Measurements from ENCODE around the gene FOXO1. TPM values are rescaled to one million over a fixed set of nuclear protein-coding genes. Genes with fewer than 3 reads are reported as not detected.

The FOXO1 gene
- total and polyA plus RNA-seq, 2 of the 13 experiments (the other 11 are each of a cell fraction or from before 2014, with no cell fraction given), result 8.1 to 13.1 TPM

DNA sequence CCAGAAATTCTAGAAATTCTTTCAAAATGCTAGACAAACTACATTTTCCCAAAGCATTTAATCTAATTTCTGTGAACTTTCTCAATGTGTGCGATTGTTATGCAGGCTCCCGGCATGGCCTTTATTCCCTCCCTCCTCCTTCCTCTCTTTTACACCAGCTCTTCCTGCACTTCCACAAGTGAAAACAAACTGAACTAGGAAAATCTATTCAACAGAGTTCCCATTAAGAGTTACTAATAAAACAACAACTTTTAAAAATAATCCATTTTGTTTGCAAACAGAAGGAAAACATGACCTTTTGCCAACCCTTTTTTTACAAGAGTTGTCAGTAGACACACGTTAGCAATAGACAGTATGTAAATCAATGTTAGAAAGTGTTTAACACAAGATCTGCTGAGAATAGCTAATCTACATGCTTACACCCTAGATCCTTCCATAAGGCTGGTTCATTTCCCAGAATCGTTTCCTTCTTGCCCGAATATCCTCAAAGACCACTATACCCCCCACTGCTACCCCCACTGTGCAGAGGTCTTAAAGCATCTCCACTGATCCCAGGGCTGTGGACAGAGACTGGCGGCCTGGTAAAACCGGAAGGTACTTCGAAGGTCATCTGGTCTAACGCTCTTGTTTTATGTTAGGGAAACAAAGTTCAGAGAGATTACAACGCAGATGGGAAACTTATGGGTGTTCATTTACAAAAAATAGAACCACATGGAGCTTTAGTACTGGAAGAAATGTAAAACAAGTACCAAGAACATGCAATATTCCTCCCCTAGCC, 98.0 kb downstream of the FOXO1 start (continued):
- TF ChIP-seq, protein P1, sequence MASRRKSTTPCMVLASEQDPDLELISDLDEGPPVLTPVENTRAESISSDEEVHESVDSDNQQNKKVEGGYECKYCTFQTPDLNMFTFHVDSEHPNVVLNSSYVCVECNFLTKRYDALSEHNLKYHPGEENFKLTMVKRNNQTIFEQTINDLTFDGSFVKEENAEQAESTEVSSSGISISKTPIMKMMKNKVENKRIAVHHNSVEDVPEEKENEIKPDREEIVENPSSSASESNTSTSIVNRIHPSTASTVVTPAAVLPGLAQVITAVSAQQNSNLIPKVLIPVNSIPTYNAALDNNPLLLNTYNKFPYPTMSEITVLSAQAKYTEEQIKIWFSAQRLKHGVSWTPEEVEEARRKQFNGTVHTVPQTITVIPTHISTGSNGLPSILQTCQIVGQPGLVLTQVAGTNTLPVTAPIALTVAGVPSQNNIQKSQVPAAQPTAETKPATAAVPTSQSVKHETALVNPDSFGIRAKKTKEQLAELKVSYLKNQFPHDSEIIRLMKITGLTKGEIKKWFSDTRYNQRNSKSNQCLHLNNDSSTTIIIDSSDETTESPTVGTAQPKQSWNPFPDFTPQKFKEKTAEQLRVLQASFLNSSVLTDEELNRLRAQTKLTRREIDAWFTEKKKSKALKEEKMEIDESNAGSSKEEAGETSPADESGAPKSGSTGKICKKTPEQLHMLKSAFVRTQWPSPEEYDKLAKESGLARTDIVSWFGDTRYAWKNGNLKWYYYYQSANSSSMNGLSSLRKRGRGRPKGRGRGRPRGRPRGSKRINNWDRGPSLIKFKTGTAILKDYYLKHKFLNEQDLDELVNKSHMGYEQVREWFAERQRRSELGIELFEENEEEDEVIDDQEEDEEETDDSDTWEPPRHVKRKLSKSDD (CRISPR knock-in tag; IDR thresholded peaks at IDR 0.05; ENCODE audit: low read depth), result no peak
- TF ChIP-seq ZNF644 (CRISPR knock-in tag; IDR thresholded peaks at IDR 0.05; ENCODE audit: low read depth) (0 out of 2 replicates have a peak, but pooled peaks have one; percentile 32), NCOA2 (CRISPR knock-in tag; IDR thresholded peaks at IDR 0.05) (peak; percentile 66), CEBPB (IDR thresholded peaks at IDR 0.05; ENCODE audit: borderline replicate concordance, low read depth, low read length) (no peak), SMYD3 (CRISPR knock-in tag; IDR thresholded peaks at IDR 0.05) (no peak), ZNF34 (CRISPR knock-in tag; IDR thresholded peaks at IDR 0.05; ENCODE audit: borderline replicate concordance) (no peak), ZNF317 (CRISPR knock-in tag; IDR thresholded peaks at IDR 0.05) (0 out of 2 replicates have a peak, but pooled peaks have one; percentile 28), ZNF337 (CRISPR knock-in tag; IDR thresholded peaks at IDR 0.05; ENCODE audit: borderline replicate concordance, low read depth) (no peak), ZNF251 (CRISPR knock-in tag; IDR thresholded peaks at IDR 0.05) (no peak), DNMT1 (CRISPR knock-in tag; IDR thresholded peaks at IDR 0.05) (no peak), ZNF138 (CRISPR knock-in tag; IDR thresholded peaks at IDR 0.05; ENCODE audit: low read depth) (no peak), MTF2 (CRISPR knock-in tag; IDR thresholded peaks at IDR 0.05; ENCODE audit: borderline replicate concordance) (no peak), NFIB (CRISPR knock-in tag; IDR thresholded peaks at IDR 0.05; ENCODE audit: borderline replicate concordance) (no peak), GATAD2A (CRISPR knock-in tag; IDR thresholded peaks at IDR 0.05) (peak; percentile 62; the same call in 1 of the 2 replicates), HOXA5 (CRISPR knock-in tag; IDR thresholded peaks at IDR 0.05) (no peak), THYN1 (CRISPR knock-in tag; IDR thresholded peaks at IDR 0.05; ENCODE audit: borderline replicate concordance, low read depth) (peak; percentile 24; the same call in 1 of the 2 replicates), ZNF24 (IDR thresholded peaks at IDR 0.05) (no peak), GFI1 (CRISPR knock-in tag; IDR thresholded peaks at IDR 0.05; ENCODE audit: borderline replicate concordance) (no peak), HNRNPLL (IDR thresholded peaks at IDR 0.05; ENCODE audit: low read depth, low read length, poor library complexity, severe bottlenecking) (no peak)
- TF ChIP-seq, protein P2, sequence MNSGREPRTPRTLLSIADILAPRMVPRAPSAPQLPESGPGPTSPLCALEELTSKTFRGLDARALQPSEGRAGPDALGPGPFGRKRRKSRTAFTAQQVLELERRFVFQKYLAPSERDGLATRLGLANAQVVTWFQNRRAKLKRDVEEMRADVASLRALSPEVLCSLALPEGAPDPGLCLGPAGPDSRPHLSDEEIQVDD (CRISPR knock-in tag; IDR thresholded peaks at IDR 0.05; ENCODE audit: borderline replicate concordance), result no peak
- TF ChIP-seq, protein P3, sequence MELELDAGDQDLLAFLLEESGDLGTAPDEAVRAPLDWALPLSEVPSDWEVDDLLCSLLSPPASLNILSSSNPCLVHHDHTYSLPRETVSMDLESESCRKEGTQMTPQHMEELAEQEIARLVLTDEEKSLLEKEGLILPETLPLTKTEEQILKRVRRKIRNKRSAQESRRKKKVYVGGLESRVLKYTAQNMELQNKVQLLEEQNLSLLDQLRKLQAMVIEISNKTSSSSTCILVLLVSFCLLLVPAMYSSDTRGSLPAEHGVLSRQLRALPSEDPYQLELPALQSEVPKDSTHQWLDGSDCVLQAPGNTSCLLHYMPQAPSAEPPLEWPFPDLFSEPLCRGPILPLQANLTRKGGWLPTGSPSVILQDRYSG (CRISPR knock-in tag; IDR thresholded peaks at IDR 0.05), result no peak
- TF ChIP-seq, protein P4, sequence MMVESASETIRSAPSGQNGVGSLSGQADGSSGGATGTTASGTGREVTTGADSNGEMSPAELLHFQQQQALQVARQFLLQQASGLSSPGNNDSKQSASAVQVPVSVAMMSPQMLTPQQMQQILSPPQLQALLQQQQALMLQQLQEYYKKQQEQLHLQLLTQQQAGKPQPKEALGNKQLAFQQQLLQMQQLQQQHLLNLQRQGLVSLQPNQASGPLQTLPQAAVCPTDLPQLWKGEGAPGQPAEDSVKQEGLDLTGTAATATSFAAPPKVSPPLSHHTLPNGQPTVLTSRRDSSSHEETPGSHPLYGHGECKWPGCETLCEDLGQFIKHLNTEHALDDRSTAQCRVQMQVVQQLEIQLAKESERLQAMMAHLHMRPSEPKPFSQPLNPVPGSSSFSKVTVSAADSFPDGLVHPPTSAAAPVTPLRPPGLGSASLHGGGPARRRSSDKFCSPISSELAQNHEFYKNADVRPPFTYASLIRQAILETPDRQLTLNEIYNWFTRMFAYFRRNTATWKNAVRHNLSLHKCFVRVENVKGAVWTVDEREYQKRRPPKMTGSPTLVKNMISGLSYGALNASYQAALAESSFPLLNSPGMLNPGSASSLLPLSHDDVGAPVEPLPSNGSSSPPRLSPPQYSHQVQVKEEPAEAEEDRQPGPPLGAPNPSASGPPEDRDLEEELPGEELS (CRISPR knock-in tag; IDR thresholded peaks at IDR 0.05), result peak; percentile 70
- TF ChIP-seq, protein P5, sequence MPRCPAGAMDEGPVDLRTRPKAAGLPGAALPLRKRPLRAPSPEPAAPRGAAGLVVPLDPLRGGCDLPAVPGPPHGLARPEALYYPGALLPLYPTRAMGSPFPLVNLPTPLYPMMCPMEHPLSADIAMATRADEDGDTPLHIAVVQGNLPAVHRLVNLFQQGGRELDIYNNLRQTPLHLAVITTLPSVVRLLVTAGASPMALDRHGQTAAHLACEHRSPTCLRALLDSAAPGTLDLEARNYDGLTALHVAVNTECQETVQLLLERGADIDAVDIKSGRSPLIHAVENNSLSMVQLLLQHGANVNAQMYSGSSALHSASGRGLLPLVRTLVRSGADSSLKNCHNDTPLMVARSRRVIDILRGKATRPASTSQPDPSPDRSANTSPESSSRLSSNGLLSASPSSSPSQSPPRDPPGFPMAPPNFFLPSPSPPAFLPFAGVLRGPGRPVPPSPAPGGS (CRISPR knock-in tag; IDR thresholded peaks at IDR 0.05), result no peak
